DMS79 treated with DMSO at 0.1 percent for 48 hours (cell line): Measurements from ENCODE around the gene PLXNB3.

ENCODE experiments used
- DNase-seq: peaks from one replicate; lab custom pipeline; 2025; lab: John Stamatoyannopoulos, UW

PLXNB3 gene

GRCh38 chrX:153791104-153791852 is 27.2 kb downstream of the PLXNB3 start:
- DNase-seq: no peak

- no peak for DNase-seq
Observed at GRCh38 chrX:153792368-153792767, 28.3 kb downstream of the PLXNB3 start.

GRCh38 chrX:153793291-153793690 is 29.2 kb downstream of the PLXNB3 start:
- no peak for DNase-seq

- DNase-seq: peak; percentile 79
Observed at GRCh38 chrX:153794018-153794896, 30.2 kb downstream of the PLXNB3 start, which contains the start of the genes IDH3G and SSR4. TSS of gene IDH3G (minus strand) at chrX:153794375. CDS start at chrX:153794326, 49 bp downstream. TSS of gene SSR4 (plus strand) at chrX:153794668. CDS start at chrX:153794688, 20 bp downstream.

GRCh38 chrX:153794897-153795816 is 31.1 kb downstream of the PLXNB3 start:
- DNase-seq: no peak

- no peak for DNase-seq
Observed at GRCh38 chrX:153797415-153798015, 33.5 kb downstream of the PLXNB3 start.

GRCh38 chrX:153799326-153799725 is 35.3 kb downstream of the PLXNB3 start:
- DNase-seq: no peak

GRCh38 chrX:153800177-153800722 is 36.2 kb downstream of the PLXNB3 start:
- no peak for DNase-seq

- no peak for DNase-seq
Observed at GRCh38 chrX:153800746-153801145, 36.7 kb downstream of the PLXNB3 start.

- DNase-seq: no peak
Observed at GRCh38 chrX:153801669-153802068, 37.6 kb downstream of the PLXNB3 start.

GRCh38 chrX:153802513-153803045 is 38.5 kb downstream of the PLXNB3 start:
- no peak for DNase-seq

- no peak for DNase-seq
Observed at GRCh38 chrX:153803211-153804099, 39.4 kb downstream of the PLXNB3 start.

GRCh38 chrX:153804100-153804595 is 40.1 kb downstream of the PLXNB3 start:
- no peak for DNase-seq

- DNase-seq: no peak
Observed at GRCh38 chrX:153804621-153805020, 40.6 kb downstream of the PLXNB3 start.

- no peak for DNase-seq
Observed at GRCh38 chrX:153805436-153805835, 41.4 kb downstream of the PLXNB3 start.

GRCh38 chrX:153806999-153807575 is 43.0 kb downstream of the PLXNB3 start:
- DNase-seq: no peak

GRCh38 chrX:153807976-153808375 is 43.9 kb downstream of the PLXNB3 start:
- no peak for DNase-seq

GRCh38 chrX:153812220-153812619 is 48.2 kb downstream of the PLXNB3 start:
- DNase-seq: no peak

- no peak for DNase-seq
Observed at GRCh38 chrX:153813161-153813560, 49.1 kb downstream of the PLXNB3 start.
